DMS53 (cell line): Measurements from ENCODE around the gene PAK1.

Experiments used
- DNase-seq: peaks from one replicate; lab custom pipeline; 2025; lab: John Stamatoyannopoulos, UW

PAK1 gene

DNA sequence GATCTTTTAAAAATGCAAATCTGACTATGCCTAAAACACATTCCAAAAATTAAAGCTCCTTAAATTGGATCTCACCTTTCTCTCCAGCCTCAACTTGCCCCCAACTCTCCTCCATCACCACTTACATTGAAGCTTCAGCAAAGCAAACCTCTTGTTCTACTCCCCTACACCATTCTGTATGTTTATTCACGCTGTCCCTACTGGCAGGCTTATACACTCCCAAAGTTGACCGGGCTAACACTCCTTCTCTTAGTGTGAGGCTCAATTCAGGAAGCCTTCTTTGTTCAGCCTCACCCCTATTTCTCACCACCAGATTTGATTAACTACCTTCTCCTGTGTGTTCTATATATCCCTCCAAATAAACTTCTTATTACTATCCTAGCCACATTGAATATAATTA is 170.6 kb downstream of the PAK1 start:
- DNase-seq = no peak

DNA sequence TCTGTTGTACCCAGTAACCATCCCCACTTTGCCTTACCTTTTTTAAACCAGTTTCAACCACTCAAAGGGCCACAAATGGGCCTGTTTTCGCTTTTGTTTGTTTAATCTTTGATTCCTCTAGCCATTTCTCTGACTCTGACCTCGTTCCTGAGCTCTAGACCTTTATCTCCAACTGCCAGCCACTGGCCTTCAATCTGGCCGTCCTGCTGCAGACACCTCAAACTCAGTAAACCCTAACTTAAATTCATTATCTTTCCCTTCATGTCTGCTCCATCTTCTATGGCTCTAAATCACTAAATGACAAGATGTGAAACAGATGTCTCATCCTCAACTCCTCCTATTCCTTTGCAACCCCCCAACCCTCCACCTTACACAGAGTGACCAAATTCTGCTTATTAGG is 171.1 kb downstream of the PAK1 start:
- DNase-seq = no peak

DNA sequence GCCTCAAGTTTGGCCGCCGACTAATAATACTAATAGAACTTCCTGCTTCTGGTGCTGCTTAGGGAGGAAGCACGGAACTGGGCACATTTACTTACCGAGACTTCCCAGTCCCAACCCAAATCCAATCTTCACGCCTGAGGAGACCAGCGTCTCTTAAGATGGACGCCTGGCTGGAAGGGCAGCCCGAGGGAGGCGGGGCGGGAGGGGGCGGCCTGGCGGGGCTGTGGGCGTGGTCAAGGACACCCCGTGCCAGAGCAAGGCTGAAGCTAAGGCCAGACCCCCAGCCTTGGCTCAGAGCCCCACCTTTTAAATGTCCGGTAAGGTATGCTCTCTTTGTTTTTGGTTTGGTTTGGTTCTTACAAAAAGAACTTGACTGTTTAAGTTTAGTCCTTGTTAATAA is 172.4 kb downstream of the PAK1 start, which contains the start of gene GDPD4:
Gene GDPD4, minus strand, starts transcription at position 177 of the 400 bp plus-strand sequence. CDS start 16,549 bp downstream, outside the sequence.
- no peak for DNase-seq

DNA sequence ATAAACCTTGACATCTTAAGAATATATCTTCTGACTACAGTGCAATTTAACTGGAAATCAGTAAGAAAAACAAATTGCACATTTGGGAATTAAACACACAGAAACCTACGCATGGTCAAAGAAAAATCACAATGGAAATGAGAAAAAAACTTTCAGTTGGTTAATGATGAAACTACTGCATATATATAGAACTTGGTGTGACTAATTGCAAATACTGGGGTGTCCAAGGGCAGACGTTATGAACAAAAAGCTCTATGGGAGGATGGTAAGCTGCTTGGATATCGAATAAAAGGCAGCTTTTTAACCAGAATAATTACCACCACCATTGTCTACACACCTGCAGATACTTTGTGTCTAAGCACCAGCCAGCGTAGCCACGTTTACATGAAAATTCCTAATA is 173.2 kb downstream of the PAK1 start:
- peak; percentile 75 for DNase-seq

DNA sequence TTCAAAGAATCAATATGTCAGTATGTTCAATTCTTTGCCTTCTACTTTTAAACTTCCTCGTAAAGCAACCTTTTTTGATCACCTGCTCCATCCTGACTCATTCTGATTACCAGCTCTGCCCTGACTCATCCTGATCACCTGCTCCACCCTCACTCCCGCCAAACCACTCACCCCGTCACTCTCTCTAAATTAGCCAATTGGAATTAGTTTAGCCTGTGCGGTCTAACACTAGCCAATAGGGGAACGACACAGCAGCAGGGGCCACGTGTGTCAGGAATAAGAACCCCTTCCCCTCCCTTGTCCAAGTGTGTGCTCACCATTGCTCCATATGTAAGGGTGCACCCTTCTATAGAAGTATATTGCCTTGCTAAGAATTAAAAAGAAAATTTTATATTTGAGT is 173.9 kb downstream of the PAK1 start:
- peak; percentile 99 for DNase-seq

DNA sequence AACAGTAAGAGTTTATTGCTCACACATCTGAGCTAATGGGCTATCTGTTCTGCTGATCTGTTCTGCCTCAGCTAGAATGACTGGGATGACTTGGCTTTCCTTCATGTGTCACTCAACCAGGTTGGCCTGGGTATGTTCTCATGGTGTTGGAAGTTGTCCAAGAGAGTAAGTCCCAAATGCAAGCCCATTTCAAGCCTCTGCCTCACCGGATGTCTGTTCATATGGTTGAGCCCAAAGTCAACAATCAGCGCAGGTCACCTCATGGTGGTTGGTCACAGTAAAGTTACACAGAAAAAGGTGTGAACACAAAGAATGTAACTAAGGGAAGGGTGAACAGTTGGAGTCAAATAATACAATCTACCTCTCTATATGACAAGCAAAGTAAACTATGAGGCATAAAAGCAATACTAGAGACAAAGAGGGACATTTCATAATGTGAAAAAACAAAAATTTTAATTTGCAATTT is 174.3 kb downstream of the PAK1 start:
- DNase-seq = peak; percentile 100

DNA sequence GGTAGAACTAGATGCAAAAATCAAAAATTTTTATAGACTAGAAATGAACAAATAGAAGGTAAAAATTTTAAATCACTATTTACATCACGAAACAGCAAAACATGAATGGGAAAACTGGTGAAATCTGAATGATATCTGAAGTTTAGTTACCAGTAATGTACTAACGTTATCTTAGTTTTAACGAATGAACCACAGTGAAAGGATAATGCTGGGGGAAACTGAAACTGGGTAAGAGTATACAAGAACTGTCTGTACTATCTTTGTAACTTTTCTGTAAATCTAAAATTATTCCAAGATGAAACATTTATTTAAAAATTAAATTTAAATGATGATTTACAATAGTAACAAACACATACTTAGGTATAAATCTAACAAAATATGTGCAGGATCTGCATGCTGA is 179.9 kb downstream of the PAK1 start:
- DNase-seq = no peak

DNA sequence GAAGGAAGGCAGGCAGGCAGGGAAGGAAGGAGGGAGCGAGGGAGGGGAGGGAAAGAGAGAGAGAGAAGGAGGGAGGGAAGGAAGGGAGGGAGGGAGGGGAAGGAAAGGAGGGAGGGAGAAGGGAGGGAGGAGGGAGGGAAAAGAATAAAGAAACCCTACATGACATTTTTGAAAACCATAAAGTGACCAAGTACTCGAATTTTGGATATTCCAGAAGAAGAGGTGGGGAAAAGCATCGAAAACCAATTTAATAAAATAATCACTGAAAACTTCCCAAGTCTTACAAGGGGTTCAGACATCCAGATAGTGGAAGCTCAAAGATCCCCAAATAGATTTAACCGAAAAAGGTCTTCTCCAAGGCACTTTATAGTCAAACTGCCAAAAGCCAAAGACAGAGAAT is 184.2 kb downstream of the PAK1 start:
- DNase-seq = no peak

DNA sequence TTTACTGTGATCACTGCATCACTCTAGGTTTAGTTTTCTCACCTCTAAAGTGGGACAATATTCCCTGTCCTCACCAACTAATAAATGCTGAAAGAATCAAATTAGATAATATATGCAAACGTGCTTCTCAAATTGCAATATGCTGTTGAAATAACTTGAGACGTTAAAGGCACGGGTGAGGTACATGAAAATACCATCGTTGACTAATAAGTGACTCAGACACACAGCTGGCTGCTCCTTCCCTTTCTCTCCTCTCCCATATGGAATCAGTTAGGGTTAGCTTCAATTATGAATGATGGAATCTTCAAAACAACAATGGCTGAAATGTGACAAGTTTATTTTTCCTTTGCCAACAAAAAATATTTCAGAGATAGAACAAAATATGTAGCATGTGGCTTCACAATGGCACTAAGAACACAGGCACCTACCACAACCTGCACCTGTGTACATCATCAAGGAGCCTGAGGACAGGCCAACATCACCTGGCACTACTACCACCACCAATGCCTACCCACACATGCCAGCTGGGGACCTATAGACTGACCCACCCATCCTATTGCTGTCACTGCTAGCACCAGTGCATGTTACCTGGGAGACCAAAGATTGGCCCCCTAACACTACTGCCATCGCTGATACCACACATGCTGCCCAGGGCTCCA is 186.2 kb downstream of the PAK1 start:
- DNase-seq = peak; percentile 32

DNA sequence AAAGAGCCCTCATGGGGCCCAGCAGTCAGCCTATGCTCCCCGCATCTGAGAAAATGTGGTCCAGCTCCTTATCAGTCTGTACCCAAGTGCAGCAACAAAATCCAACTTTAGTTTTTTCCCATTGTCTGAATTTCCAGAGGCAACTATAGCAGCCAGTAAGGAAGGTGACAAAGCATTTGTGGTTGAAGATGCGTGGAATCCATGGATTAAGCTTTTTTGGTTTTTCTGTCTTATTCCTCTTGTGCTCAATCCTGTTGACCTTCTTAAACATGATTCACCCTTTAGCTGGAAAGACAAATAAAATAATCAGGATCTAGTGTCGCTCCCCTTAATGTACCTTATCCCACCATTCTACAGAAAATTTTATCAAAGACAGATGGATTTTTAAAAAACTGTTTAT is 186.8 kb downstream of the PAK1 start:
- no peak for DNase-seq

DNA sequence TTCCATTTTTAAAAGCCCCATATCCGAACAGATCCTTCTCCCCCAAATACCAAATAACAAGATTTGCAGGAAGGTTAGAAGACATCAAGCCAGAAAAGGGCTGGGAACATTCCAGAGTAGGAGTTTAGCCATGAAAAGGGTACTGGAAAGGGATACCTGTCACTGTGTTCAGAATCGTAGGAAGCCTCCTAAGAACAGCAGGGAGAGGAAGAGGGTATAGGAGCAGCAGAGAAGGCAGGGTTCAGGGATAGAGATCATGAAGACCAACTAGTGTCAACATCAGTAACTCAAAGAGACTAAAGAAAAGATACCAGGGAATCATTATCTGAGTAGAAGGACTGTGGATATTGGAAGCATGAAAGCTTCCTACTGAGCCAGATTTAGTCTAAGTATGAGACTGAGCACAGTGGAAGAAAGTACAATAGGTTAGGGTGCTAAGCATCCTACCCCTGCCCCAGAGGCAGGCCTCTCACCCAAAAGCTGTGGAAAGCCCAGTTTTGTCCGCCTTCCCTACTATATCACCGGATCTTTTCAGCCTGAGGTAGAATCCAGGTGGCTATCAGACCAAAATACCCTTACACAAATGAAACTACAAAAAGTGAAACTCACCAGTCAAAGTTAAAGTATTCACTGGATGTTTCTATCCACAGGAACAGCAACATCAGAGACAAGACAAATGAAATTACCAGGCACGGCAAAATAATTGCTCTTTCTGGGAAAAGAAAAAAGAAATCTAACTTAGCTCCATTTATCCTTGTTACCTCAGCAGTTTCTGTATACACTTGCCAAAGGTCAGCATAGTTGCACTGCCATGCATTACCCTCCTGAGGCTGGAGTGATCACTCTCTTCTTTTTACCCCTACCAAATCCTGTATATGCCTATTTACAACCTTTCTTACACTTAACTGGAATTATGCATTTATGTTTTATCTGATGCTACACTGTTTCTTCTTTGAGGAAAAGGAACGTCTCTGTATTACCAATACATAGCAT is 189.1 kb downstream of the PAK1 start:
- no peak for DNase-seq

DNA sequence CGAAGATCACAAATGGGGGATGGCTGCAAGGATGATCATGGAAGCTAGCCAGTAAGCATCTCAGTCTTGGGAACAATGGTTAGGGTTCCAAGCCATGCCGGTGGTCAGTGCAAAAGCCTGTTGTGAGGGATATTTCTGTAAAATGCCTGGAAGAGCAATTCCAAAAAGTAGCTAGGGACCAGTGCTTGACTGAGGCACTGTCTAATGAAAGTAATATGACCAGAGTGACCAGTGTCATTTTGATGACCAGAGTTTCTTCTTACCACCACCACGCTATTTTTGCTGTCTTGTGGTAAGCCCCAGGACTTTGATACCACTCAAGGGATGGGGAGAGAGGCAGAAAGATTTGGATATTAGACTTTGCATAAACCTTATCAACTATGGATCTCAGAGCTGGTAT is 190.8 kb downstream of the PAK1 start:
- DNase-seq = no peak

DNA sequence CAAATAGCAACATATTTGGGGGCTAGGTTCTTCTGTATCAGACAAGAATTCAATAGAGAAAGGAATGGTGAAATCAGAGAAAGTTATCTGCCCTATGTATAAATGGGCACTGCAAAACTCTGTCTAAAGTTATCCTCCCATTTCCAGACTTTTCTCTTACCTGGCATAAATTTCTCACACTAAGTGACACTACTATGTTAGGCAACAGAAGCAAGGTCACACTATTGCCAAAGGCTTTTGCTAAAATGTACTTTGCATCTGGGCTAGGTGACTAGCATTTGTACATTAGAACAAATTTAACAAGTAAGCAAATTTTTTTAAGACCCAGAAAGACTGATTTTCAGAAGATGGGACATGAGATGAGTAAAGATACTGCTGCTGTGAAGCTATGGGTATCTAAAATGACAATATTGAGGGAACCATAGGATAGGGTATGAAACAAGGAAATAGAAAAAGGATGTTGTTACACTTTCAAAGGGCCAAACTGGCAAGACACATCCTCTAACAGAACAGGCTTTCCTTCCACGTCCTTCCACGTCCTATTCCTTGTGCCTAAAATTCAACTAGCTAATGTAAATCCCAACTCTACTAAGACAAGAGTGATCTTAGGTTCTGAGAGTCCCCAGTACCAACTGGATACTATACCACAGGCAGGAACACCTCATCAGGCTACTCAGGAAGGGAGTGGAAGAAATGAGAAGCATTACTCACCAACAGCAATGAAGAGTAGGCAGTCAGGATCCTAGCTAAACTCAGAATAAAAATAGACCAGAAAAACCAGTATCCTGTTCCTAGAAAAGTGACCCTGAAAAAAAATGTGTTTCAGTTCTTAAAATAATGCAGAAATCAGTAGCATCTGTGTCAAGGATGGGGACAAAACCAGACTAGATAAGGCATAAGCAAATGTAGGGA is 195.0 kb downstream of the PAK1 start:
- DNase-seq = peak; percentile 46

DNA sequence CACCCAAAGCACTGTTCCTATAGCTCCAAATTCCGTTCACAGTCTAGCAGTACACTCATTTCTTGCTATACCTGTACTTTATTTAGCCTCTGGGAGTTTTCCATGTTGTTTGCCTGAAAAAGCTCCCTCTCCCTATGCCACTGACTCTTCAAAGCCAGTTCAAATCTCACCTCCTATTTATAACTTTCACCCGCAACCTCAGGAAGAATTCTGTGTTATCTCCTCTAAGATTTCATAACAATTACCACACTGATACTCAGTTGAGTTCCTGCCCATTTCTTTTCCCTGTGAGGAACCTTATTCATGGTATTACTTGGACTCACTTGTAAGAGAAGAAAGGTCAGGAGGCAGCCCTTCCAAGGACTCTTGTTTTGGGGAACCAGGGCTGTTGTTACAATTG is 197.6 kb downstream of the PAK1 start:
- no peak for DNase-seq
